SH-SY5Y (cell line): ENCODE results near the gene FYN.

Experiments used
- GATA2 ChIP-seq: IDR thresholded peaks from 2 replicates; pipeline ENCODE4 v1.6.1; 2011; ENCODE audit warnings: mild to moderate bottlenecking, low read depth, low read length
- GATA3 ChIP-seq: IDR thresholded peaks from 2 replicates; pipeline ENCODE4 v1.6.1; 2011; ENCODE audit warnings: low read depth, mild to moderate bottlenecking, low read length, moderate library complexity

- no peak for TF ChIP-seq GATA2
- TF ChIP-seq GATA3: no peak
Measured at GRCh38 chr6:111718990-111719389, 154.3 kb downstream of the FYN start.
